Endothelial cell (in vitro differentiated cells): Measurements from ENCODE around the gene TMEM132D. TPM values are rescaled to one million over a fixed set of nuclear protein-coding genes. Genes with fewer than 3 reads are reported as not detected.

Source experiments
- DNase-seq: peaks from one replicate; pipeline ENCODE4 v3.0.0; 2021; ENCODE audit warnings: low spot score
- H3K27ac Mint-ChIP-seq: one replicate; pipeline ENCODE4 v1.8.0; 2021; ENCODE audit warnings: mixed read lengths, inconsistent platforms; ENCODE audit not compliant: unreplicated experiment
- H3K27me3 Mint-ChIP-seq: one replicate; pipeline ENCODE4 v1.8.0; 2021; ENCODE audit warnings: mild to moderate bottlenecking, moderate library complexity, mixed read lengths, inconsistent platforms; ENCODE audit not compliant: unreplicated experiment
- H3K36me3 Mint-ChIP-seq: one replicate; pipeline ENCODE4 v1.8.0; 2021; ENCODE audit warnings: mild to moderate bottlenecking, low read depth, mixed read lengths, inconsistent platforms; ENCODE audit not compliant: unreplicated experiment
- H3K4me1 Mint-ChIP-seq: one replicate; pipeline ENCODE4 v1.8.0; 2021; ENCODE audit warnings: mild to moderate bottlenecking, mixed read lengths, inconsistent platforms; ENCODE audit not compliant: unreplicated experiment
- H3K4me3 Mint-ChIP-seq: one replicate; pipeline ENCODE4 v1.8.0; 2021; ENCODE audit warnings: mild to moderate bottlenecking, mixed read lengths, inconsistent platforms; ENCODE audit not compliant: unreplicated experiment
- H3K9me3 Mint-ChIP-seq: one replicate; pipeline ENCODE4 v1.8.0; 2021; ENCODE audit warnings: mixed read lengths, inconsistent platforms; ENCODE audit not compliant: unreplicated experiment
- CTCF ChIP-seq: fragments of 200-600 bp; sonication (generic); IDR thresholded peaks from one replicate; pipeline ENCODE4 v1.5.0; 2021; ENCODE audit warnings: antibody characterized with exemption; ENCODE audit not compliant: unreplicated experiment
- total RNA-seq: library from RNA; stranded (reverse); fragmentation: NEBNext Ultra II Directional; extraction: Animal tissue kit (Norgen Biotek cat#: 25700); gene quantifications from one replicate; pipeline ENCODE4 v1.2.1, GENCODE V29; 2021; ENCODE audit not compliant: unreplicated experiment

The TMEM132D gene
- total RNA-seq, 1 donor from 2014 or later, result not detected

GRCh38 chr12:129635021-129635685 is 268.7 kb downstream of the TMEM132D start:
- Mint-ChIP-seq H3K27me3 (no peaks in the 10 kb centered on the region), H3K27ac (no peak overlapping the region), H3K36me3 (peaks cover 7% of the 10 kb centered on the region), H3K4me1 (no peaks in the 10 kb centered on the region), H3K4me3 (no peak overlapping the region), H3K9me3 (peaks cover 60% of the 10 kb centered on the region)
- no peak for TF ChIP-seq CTCF
- no peak for DNase-seq

- H3K36me3 Mint-ChIP-seq, result peaks cover 10% of the 10 kb centered on the region
- peaks cover 2% of the 10 kb centered on the region for H3K27me3 Mint-ChIP-seq
- H3K9me3 Mint-ChIP-seq, result peaks cover 49% of the 10 kb centered on the region
- H3K27ac Mint-ChIP-seq, result no peak overlapping the region
- DNase-seq, result no peak
- H3K4me1 Mint-ChIP-seq, result no peaks in the 10 kb centered on the region
- no peak overlapping the region for H3K4me3 Mint-ChIP-seq
- no peak for TF ChIP-seq CTCF
Measured at GRCh38 chr12:129631316-129631715, 272.5 kb downstream of the TMEM132D start.

GRCh38 chr12:129629901-129630300 is 273.9 kb downstream of the TMEM132D start:
- no peak overlapping the region for H3K27ac Mint-ChIP-seq
- H3K9me3 Mint-ChIP-seq, result peaks cover 41% of the 10 kb centered on the region

GRCh38 chr12:129622566-129622965 is 281.3 kb downstream of the TMEM132D start:
- no peak for TF ChIP-seq CTCF
- H3K27me3 Mint-ChIP-seq, result no peaks in the 10 kb centered on the region
- DNase-seq, result no peak
- H3K27ac Mint-ChIP-seq, result no peak overlapping the region
- H3K36me3 Mint-ChIP-seq, result peaks cover 15% of the 10 kb centered on the region
- H3K4me3 Mint-ChIP-seq, result no peak overlapping the region
- peaks cover 52% of the 10 kb centered on the region for H3K9me3 Mint-ChIP-seq
- no peaks in the 10 kb centered on the region for H3K4me1 Mint-ChIP-seq

More at GRCh38 chr12:129629901-129630300, 273.9 kb downstream of the TMEM132D start:
- TF ChIP-seq CTCF, result no peak
- no peak overlapping the region for H3K4me3 Mint-ChIP-seq
- peaks cover 16% of the 10 kb centered on the region for H3K36me3 Mint-ChIP-seq
- no peak for DNase-seq
- H3K4me1 Mint-ChIP-seq, result no peaks in the 10 kb centered on the region
- peaks cover 2% of the 10 kb centered on the region for H3K27me3 Mint-ChIP-seq

GRCh38 chr12:129619271-129619670 is 284.6 kb downstream of the TMEM132D start:
- H3K9me3 Mint-ChIP-seq, result peaks cover 78% of the 10 kb centered on the region
- TF ChIP-seq CTCF, result no peak
- no peak overlapping the region for H3K27ac Mint-ChIP-seq
- DNase-seq, result no peak
- H3K4me3 Mint-ChIP-seq, result no peak overlapping the region
- peaks cover 18% of the 10 kb centered on the region for H3K36me3 Mint-ChIP-seq
- no peaks in the 10 kb centered on the region for H3K4me1 Mint-ChIP-seq
- H3K27me3 Mint-ChIP-seq, result peaks cover 1% of the 10 kb centered on the region
